Measurements from ENCODE around the gene KIAA1549. TPM values are rescaled to one million over a fixed set of nuclear protein-coding genes. Genes with fewer than 3 reads are reported as not detected.
A peak's percentile ranks its signal among the peaks of the same experiment; 100 is the strongest.
"Not testable (repeated sequence)": the region's sequence is repeated elsewhere in the genome, so short reads cannot be mapped to it uniquely, and the experiment has no call there.

KIAA1549 gene
- 1 to 10 TPM in 1 of 4 donors, under 1 TPM in 3; 0.11 to 2.1 (median 0.28) TPM for total RNA-seq

- H3K36me3 ChIP-seq: no peaks in the 10 kb centered on the region
- peaks cover 6 to 24% (median 7%) of the 10 kb centered on the region in 3 donors for H3K4me1 ChIP-seq
- intact Hi-C loops (cut with DNase I): no loop called here
- DNase-seq: no peak
- peak within 1 kb of the TSS in 1 of 4 donors; percentile 39 for H3K27ac ChIP-seq
- 0% methylated on average over 4 of the region's 105 CpGs; no CpG with 5 or more reads in 1 of the 2 donors for WGBS, 2 donors
- no peak for TF ChIP-seq POLR2A (IDR thresholded peaks at IDR 0.05)
- TF ChIP-seq CTCF (IDR thresholded peaks at IDR 0.05): peak in 3 of 6 experiments; percentile 24 to 49 (median 24)
- peaks cover 0 to 46% (median 0%) of the 10 kb centered on the region in 4 donors for H3K27me3 ChIP-seq
- H3K4me3 ChIP-seq: peak within 1 kb of the TSS; percentile 31 to 68 (median 52)
- H3K9me3 ChIP-seq: no peaks in the 10 kb centered on the region
Observed at GRCh38 chr7:138981332-138982203, at the start of gene KIAA1549. KIAA1549 (minus strand) TSS chr7:138981389; CDS start chr7:138981269, 120 bp downstream.

GRCh38 chr7:139029353-139029752, 48.2 kb upstream of the KIAA1549 start:
- no peak overlapping the region for H3K27ac ChIP-seq
- TF ChIP-seq CTCF (IDR thresholded peaks at IDR 0.05): no peak
- no peak for TF ChIP-seq POLR2A (IDR thresholded peaks at IDR 0.05)
- no peak for DNase-seq
- H3K4me1 ChIP-seq: peaks cover under 1 to 19% (median 9%) of the 10 kb centered on the region in 3 donors
- peaks cover 0 to 91% (median 0%) of the 10 kb centered on the region in 3 donors for H3K36me3 ChIP-seq
- H3K4me3 ChIP-seq: no peak overlapping the region
- WGBS, 2 donors: 88 to 96% methylated on average over 3 of the region's 3 CpGs
- H3K27me3 ChIP-seq: no peaks in the 10 kb centered on the region
- H3K9me3 ChIP-seq: no peaks in the 10 kb centered on the region
- intact Hi-C loops (cut with DNase I): no loop called here

- Histone ChIP-seq H3K27ac (no peak overlapping the region), H3K4me1 (no peaks in the 10 kb centered on the region), H3K4me3 (no peak overlapping the region), H3K9me3 (no peaks in the 10 kb centered on the region), H3K27me3 (no peaks in the 10 kb centered on the region), H3K36me3 (peaks cover 0 to 92% (median 0%) of the 10 kb centered on the region in 3 donors)
- DNase-seq: no peak
- intact Hi-C loops (cut with DNase I): no loop called here
- 88 to 95% methylated on average over 5 to 6 of the region's 6 CpGs for WGBS, 2 donors
- TF ChIP-seq POLR2A (IDR thresholded peaks at IDR 0.05) (no peak), CTCF (IDR thresholded peaks at IDR 0.05) (no peak)
Observed at GRCh38 chr7:139026551-139026950, 45.4 kb upstream of the KIAA1549 start.

- H3K27me3 ChIP-seq; H3K4me1 ChIP-seq; H3K4me3 ChIP-seq; DNase-seq; H3K9me3 ChIP-seq; intact Hi-C loops (cut with DNase I); H3K27ac ChIP-seq: not testable (repeated sequence)
- 92% methylated on average over 5 of the region's 5 CpGs for WGBS, 2 donors
- H3K36me3 ChIP-seq: peaks cover 0 to 87% (median 0%) of the 10 kb centered on the region in 3 donors
Observed at GRCh38 chr7:139025861-139026260, 44.7 kb upstream of the KIAA1549 start.

GRCh38 chr7:139023076-139023475, 41.9 kb upstream of the KIAA1549 start:
- no peak for DNase-seq
- 75 to 90% methylated on average over 3 to 5 of the region's 5 CpGs for WGBS, 2 donors
- Histone ChIP-seq H3K27ac (no peak overlapping the region), H3K4me1 (no peaks in the 10 kb centered on the region), H3K9me3 (no peaks in the 10 kb centered on the region), H3K27me3 (no peaks in the 10 kb centered on the region), H3K36me3 (peaks cover 0 to 73% (median 0%) of the 10 kb centered on the region in 3 donors), H3K4me3 (no peak overlapping the region)
- intact Hi-C loops (cut with DNase I): no loop called here
- no peak for TF ChIP-seq POLR2A (IDR thresholded peaks at IDR 0.05)
- no peak for TF ChIP-seq CTCF (IDR thresholded peaks at IDR 0.05)
